K562 (cell line): ENCODE measurements around the gene PHACTR2. TPM values are rescaled to one million over a fixed set of nuclear protein-coding genes. Genes with fewer than 3 reads are reported as not detected.

Source experiments
- ATAC-seq: fragments of 200-7000 bp; cut with Tn5 transposase; 3 replicates; pipeline ENCODE4 v1.9.1; 2020; ENCODE audit warnings: moderate library complexity
- BruUV-seq: library from RNA; stranded (reverse); fragments of 400-500 nt; replicated peaks from 2 replicates; lab custom pipeline; 2021; lab: Mats Ljungman, UMichigan
- CTCF ChIA-PET: fragments of 300-600 bp; formaldehyde crosslinking; extraction: SDS; loops from one replicate; lab custom pipeline; 2021; ENCODE audit warnings: low intra/inter-chr PET ratio; lab: Yijun Ruan, JAX
- POLR2A ChIA-PET: fragments of 300-600, 350-650 bp; sonication (Branson Sonifier 250); formaldehyde crosslinking; extraction: SDS; loops from one replicate; lab custom pipeline; 2021; ENCODE audit warnings: antibody characterized with exemption, inconsistent platforms; lab: Yijun Ruan, JAX
- DNase-seq, 4 experiments: peaks; one replicate each; pipeline versions ENCODE4 v3.0.0 to v3.0.0-alpha.2; 2011 to 2018; ENCODE audit warnings: low spot score in 3 of 4, mixed read lengths in 3 of 4; ENCODE audit errors: extremely low read depth in 1 of 4
- FAIRE-seq: peaks from 2 replicates; lab custom pipeline; 2011; peaks lifted over from hg19 to GRCh38; lab: Jason Lieb, UNC
- H2AFZ ChIP-seq: 2 replicates; pipeline ENCODE4 v1.6.0; 2011; ENCODE audit warnings: low read depth, low read length, control low read depth, inconsistent platforms
- H3K27ac ChIP-seq: fragments of 200-600 bp; 3 replicates; pipeline ENCODE4 v1.8.0; 2011; ENCODE audit warnings: low read depth, mild to moderate bottlenecking, control low read depth, inconsistent platforms, low read length, moderate library complexity, mixed read lengths; ENCODE audit errors: extremely low read depth
- H3K27me3 ChIP-seq, 2 experiments: fragments of 300-600 bp in 1 of 2; 2 replicates in 1 of 2; 3 replicates in 1 of 2; pipeline versions ENCODE4 v1.6.0 to v1.8.0; 2011; ENCODE audit warnings: inconsistent platforms in 2 of 2, low read length in 2 of 2, mild to moderate bottlenecking in 1 of 2, mixed read lengths in 1 of 2, moderate library complexity in 1 of 2; ENCODE audit not compliant: control insufficient read depth in 2 of 2, insufficient read depth in 2 of 2
- H3K36me3 ChIP-seq: fragments of 300-600 bp; 3 replicates; pipeline ENCODE4 v1.8.0; 2011; ENCODE audit warnings: mild to moderate bottlenecking, low read length, inconsistent platforms; ENCODE audit not compliant: control insufficient read depth, insufficient read depth
- H3K4me1 ChIP-seq, 2 experiments: fragments of 200-600 bp in 1 of 2; replicated peaks in 1 of 2; 2 replicates in 1 of 2; 3 replicates in 1 of 2; pipeline versions ENCODE4 v1.5.1 to v1.8.0; 2011; ENCODE audit warnings: inconsistent platforms in 2 of 2, low read length in 2 of 2, mild to moderate bottlenecking in 1 of 2, mixed read lengths in 1 of 2, moderate library complexity in 1 of 2; ENCODE audit not compliant: control insufficient read depth in 2 of 2, insufficient read depth in 2 of 2
- H3K4me2 ChIP-seq: 2 replicates; pipeline ENCODE4 v1.6.1; 2011; ENCODE audit warnings: low read length, control low read depth, inconsistent platforms, mixed read lengths; ENCODE audit not compliant: insufficient read depth
- H3K4me3 ChIP-seq: fragments of 200-600 bp; sonication (generic), shearing (Covaris generic); 2 replicates; pipeline ENCODE4 v1.5.1; 2016; ENCODE audit warnings: control low read depth, inconsistent platforms
- H3K79me2 ChIP-seq: fragments of 200-600 bp; 3 replicates; pipeline ENCODE4 v1.8.0; 2011; ENCODE audit warnings: low read length, inconsistent platforms; ENCODE audit not compliant: control insufficient read depth, insufficient read depth
- H3K9ac ChIP-seq, 2 experiments: 2 replicates each; pipeline versions ENCODE4 v1.6.0 to v1.6.1; 2011; ENCODE audit warnings: low read depth in 2 of 2, low read length in 2 of 2, control low read depth in 1 of 2, inconsistent platforms in 1 of 2, mild to moderate bottlenecking in 1 of 2, mixed read lengths in 1 of 2; ENCODE audit not compliant: insufficient read depth in 1 of 2
- H3K9me1 ChIP-seq: one replicate; pipeline ENCODE4 v1.6.0; 2011; ENCODE audit warnings: inconsistent platforms, mild to moderate bottlenecking, low read length, moderate library complexity; ENCODE audit not compliant: control insufficient read depth, insufficient read depth
- H3K9me3 ChIP-seq: replicated peaks from 2 replicates; pipeline ENCODE4 v1.5.1; 2011; ENCODE audit warnings: low read depth, low read length, inconsistent platforms; ENCODE audit not compliant: control insufficient read depth, insufficient read depth
- H4K20me1 ChIP-seq: replicated peaks from 2 replicates; pipeline ENCODE4 v1.6.1; 2011; ENCODE audit warnings: low read length, inconsistent platforms, mixed read lengths; ENCODE audit not compliant: control insufficient read depth, insufficient read depth
- ARHGAP35 ChIP-seq: fragments of 450-650 bp; IDR thresholded peaks from 2 replicates; pipeline ENCODE4 v1.6.1; 2018; ENCODE audit not compliant: partially characterized antibody
- ATF4 ChIP-seq: fragments of 450-650 bp; formaldehyde crosslinking; IDR thresholded peaks from 2 replicates; pipeline ENCODE4 v1.4.0; 2022; ENCODE audit warnings: mild to moderate bottlenecking, moderate library complexity
- C11orf30 ChIP-seq: fragments of 450-650 bp; IDR thresholded peaks from 2 replicates; pipeline ENCODE4 v1.6.1; 2016; ENCODE audit warnings: low read depth, mild to moderate bottlenecking
- CBX1 ChIP-seq: sonication (generic); IDR thresholded peaks from 2 replicates; pipeline ENCODE4 v1.6.1; 2016; ENCODE audit warnings: antibody characterized with exemption, low read depth, mild to moderate bottlenecking
- CXXC5 ChIP-seq: fragments of 250-450 bp; sonication (Bioruptor Pico); IDR thresholded peaks from 2 replicates; pipeline ENCODE4 v1.8.0; 2022; ENCODE audit warnings: inconsistent platforms, mild to moderate bottlenecking, moderate library complexity
- EWSR1 ChIP-seq: fragments of 450-650 bp; IDR thresholded peaks from 2 replicates; pipeline ENCODE4 v1.6.1; 2018; ENCODE audit warnings: borderline replicate concordance, mild to moderate bottlenecking, low read depth, moderate library complexity; ENCODE audit not compliant: partially characterized antibody
- GTF2A2 ChIP-seq: IDR thresholded peaks from 2 replicates; pipeline ENCODE4 v1.6.1; 2016; ENCODE audit warnings: mild to moderate bottlenecking, missing genetic modification characterization, missing compliant biosample characterization
- HNRNPLL ChIP-seq: fragments of 200-400 bp; formaldehyde crosslinking; IDR thresholded peaks from 2 replicates; pipeline ENCODE4 v1.6.1; 2017; ENCODE audit warnings: low read length, low read depth, mild to moderate bottlenecking; ENCODE audit not compliant: poor library complexity, severe bottlenecking
- IRF2 ChIP-seq: sonication (generic); formaldehyde crosslinking; IDR thresholded peaks from 2 replicates; pipeline ENCODE4 v1.8.1; 2022; ENCODE audit warnings: mild to moderate bottlenecking, missing genetic modification reagents
- LCOR ChIP-seq: sonication (generic); formaldehyde crosslinking; IDR thresholded peaks from 2 replicates; pipeline ENCODE4 v1.8.0; 2022; ENCODE audit warnings: mild to moderate bottlenecking, missing genetic modification reagents
- MCM3 ChIP-seq: fragments of 450-650 bp; IDR thresholded peaks from 2 replicates; pipeline ENCODE4 v1.6.1; 2016
- NR2C2 ChIP-seq, 2 experiments: fragments of 200-800 bp in 1 of 2; sonication (Bioruptor generic) in 1 of 2; sonication (generic) in 1 of 2; formaldehyde crosslinking in 1 of 2; IDR thresholded peaks; 2 replicates each; pipeline versions ENCODE4 v1.6.1 to v1.8.0; 2016 to 2022; ENCODE audit warnings: mild to moderate bottlenecking in 1 of 2, missing compliant biosample characterization in 1 of 2, missing genetic modification characterization in 1 of 2, missing genetic modification reagents in 1 of 2
- POLR2A ChIP-seq: fragments of 450-650 bp; conservative IDR thresholded peaks from 2 replicates; pipeline ENCODE4 v1.6.1; 2016
- TBL1XR1 ChIP-seq, 2 experiments: IDR thresholded peaks; 2 replicates each; pipeline ENCODE4 v1.6.1; 2012; ENCODE audit warnings: improper control_type of control experiment in 2 of 2, low read length in 2 of 2, mild to moderate bottlenecking in 1 of 2
- TRIM25 ChIP-seq: fragments of 450-650 bp; IDR thresholded peaks from 2 replicates; pipeline ENCODE4 v1.7.0; 2016; ENCODE audit warnings: borderline replicate concordance
- VEZF1 ChIP-seq: fragments of 200-800 bp; sonication (Bioruptor generic); IDR thresholded peaks from 2 replicates; pipeline ENCODE4 v1.6.1; 2017; ENCODE audit warnings: missing genetic modification characterization, missing compliant biosample characterization
- ZNF668 ChIP-seq: fragments of 250-450 bp; sonication (Bioruptor Pico); IDR thresholded peaks from 2 replicates; pipeline ENCODE4 v1.8.0; 2022; ENCODE audit warnings: mild to moderate bottlenecking, inconsistent platforms
- ZNF695 ChIP-seq: fragments of 450-650 bp; formaldehyde crosslinking; IDR thresholded peaks from 2 replicates; pipeline ENCODE4 v1.4.0; 2020; ENCODE audit warnings: mild to moderate bottlenecking, moderate library complexity
- WGBS: fragments of 100-300 bp; shearing (Covaris generic); methylation state at CpG from one replicate; pipeline ENCODE4 v1.1.6; 2016; ENCODE audit warnings: low coverage, mixed read lengths; ENCODE audit not compliant: insufficient coverage; ENCODE audit errors: missing lambda C conversion rate; 5-methylcytosine and 5-hydroxymethylcytosine counted together
- in situ Hi-C: fragments of 300-500 bp; cut with MboI; formaldehyde crosslinking; loops from 4 replicates; pipeline ENCODE4 v1.15.0; 2018; ENCODE audit warnings: inconsistent platforms, mixed read lengths
- intact Hi-C: fragments of 100-400 bp; cut with micrococcal nuclease; formaldehyde crosslinking; loops from 2 replicates; pipeline ENCODE4 v1.14.2; 2022
- polyA plus RNA-seq, 8 experiments: library from polyadenylated mRNA; depleted of rRNA in 4 of 8; stranded (reverse) in 5 of 8; unstranded in 3 of 8; fragments of >200 nt; fragmentation: Nextera tagmentation in 2 of 8; fragmentation: Illumina TruSeq in 1 of 8; extraction: Ambion mirVana in 2 of 8; extraction: Trizol in 1 of 8; gene quantifications; 2 replicates each; pipeline versions ENCODE4 v1.2.1 to v1.2.3, GENCODE V29; 2011 to 2014; ENCODE audit warnings: inconsistent platforms in 1 of 8, missing spikeins in 1 of 8
- total RNA-seq, 7 experiments: library from RNA; depleted of rRNA in 6 of 7; stranded (reverse); fragments of >200 nt in 6 of 7; fragmentation: Illumina TruSeq in 2 of 7; extraction: Trizol in 2 of 7; gene quantifications; 2 replicates each; pipeline versions ENCODE4 v1.2.1 to v1.2.3, GENCODE V29; 2011 to 2021; ENCODE audit warnings: low replicate concordance in 1 of 7

PHACTR2 gene
- total and polyA plus RNA-seq, 9 of the 15 experiments (the other 6 are each of a cell fraction or from before 2014, with no cell fraction given), result 5.3 to 52.5 (median 22.9) TPM

GRCh38 chr6:143802833-143803565 lies 125.2 kb downstream of the PHACTR2 start:
- no peak for ATAC-seq
- Histone ChIP-seq H3K9me3 (no peaks in the 10 kb centered on the region), H3K4me3 (no peak overlapping the region), H3K27ac (no peak overlapping the region), H3K27me3 (no peaks in the 10 kb centered on the region), H3K4me2 (no peak overlapping the region), H3K79me2 (no peaks in the 10 kb centered on the region), H4K20me1 (no peaks in the 10 kb centered on the region), H3K36me3 (no peaks in the 10 kb centered on the region; the same call in 2 of the 3 replicates), H3K9me1 (no peaks in the 10 kb centered on the region), H3K9ac (no peak overlapping the region), H2AFZ (no peak overlapping the region), H3K4me1 (peaks cover 32 to 41% of the 10 kb centered on the region in 2 experiments)
- ChIA-PET CTCF (no interaction called here), POLR2A (no interaction called here)
- no peak for DNase-seq
- intact Hi-C loops (no loop called here), in situ Hi-C loops (no loop called here)
- 93% methylated on average over 8 of the region's 8 CpGs for WGBS
- no peak for FAIRE-seq
- no TSS peak for BruUV-seq
- TF ChIP-seq ARHGAP35 (no peak), VEZF1 (CRISPR knock-in tag) (0 out of 2 replicates have a peak, but pooled peaks have one; percentile 16), C11orf30 (peak; percentile 68), GTF2A2 (tag) (no peak), CBX1 (no peak), CXXC5 (CRISPR knock-in tag) (no peak), ATF4 (CRISPR knock-in tag) (no peak), ZNF695 (CRISPR knock-in tag) (no peak), LCOR (no peak), POLR2A (no peak), EWSR1 (no peak), TRIM25 (no peak), HNRNPLL (no peak), ZNF668 (CRISPR knock-in tag) (no peak), TBL1XR1 (IDR thresholded peaks at IDR 0.05; ENCODE audit: low read length in 2 of 2) (no peak), MCM3 (no peak), IRF2 (CRISPR knock-in tag) (no peak), NR2C2 (CRISPR knock-in tag; IDR thresholded peaks at IDR 0.05) (no peak), NR2C2 (tag; IDR thresholded peaks at IDR 0.05) (no peak)
